PC-3 (cell line): ENCODE data around the gene GDPD1.

Source experiments
- CTCF ChIP-seq: fragments of 300-600 bp; sonication (generic); conservative IDR thresholded peaks from 2 replicates; pipeline ENCODE4 v1.5.1; 2017; ENCODE audit warnings: antibody characterized with exemption, low read depth, mild to moderate bottlenecking, low read length
- EZH2 ChIP-seq: fragments of 300-600 bp; sonication (generic); IDR thresholded peaks from one replicate; pipeline ENCODE4 v1.6.1; 2017; ENCODE audit warnings: antibody characterized with exemption, mild to moderate bottlenecking, low read length; ENCODE audit not compliant: unreplicated experiment

DNA sequence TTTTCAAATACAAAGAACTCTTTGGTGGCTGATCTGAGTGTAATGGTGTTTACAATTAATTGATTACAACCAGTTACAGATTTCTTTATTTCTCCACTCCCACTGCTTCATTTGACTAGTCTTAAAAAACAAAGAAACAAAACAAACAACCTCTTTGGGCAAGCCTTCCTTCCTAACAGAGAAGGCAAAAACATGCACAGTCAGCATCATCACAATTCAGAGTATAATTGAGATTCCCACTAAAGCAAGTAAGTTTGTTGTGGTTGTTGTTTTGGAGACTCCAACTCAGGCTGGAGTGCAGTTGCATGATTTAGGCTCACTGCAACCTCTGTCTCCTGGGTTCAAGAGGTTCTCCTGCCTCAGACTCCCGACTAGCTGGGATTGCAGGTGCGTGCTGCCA, 40.4 kb downstream of the GDPD1 start:
- no peak for TF ChIP-seq CTCF
- no peak for TF ChIP-seq EZH2
